GM19238 (cell line): Measurements from ENCODE around the gene PLPPR1.
A peak's percentile ranks its signal among the peaks of the same experiment; 100 is the strongest.
"Not testable (repeated sequence)": the region's sequence is repeated elsewhere in the genome, so short reads cannot be mapped to it uniquely, and the experiment has no call there.

ENCODE experiments used
- DNase-seq: peaks from one replicate; pipeline ENCODE4 v3.0.0; 2011; ENCODE audit warnings: low spot score; ENCODE audit not compliant: insufficient read length

Gene PLPPR1

GRCh38 chr9:101275769-101276250 is 247.3 kb downstream of the PLPPR1 start:
- no peak for DNase-seq

- DNase-seq = not testable (repeated sequence)
Measured at GRCh38 chr9:101291043-101291442, 262.5 kb downstream of the PLPPR1 start.

- DNase-seq = no peak
Measured at GRCh38 chr9:101299901-101300300, 271.4 kb downstream of the PLPPR1 start.

- DNase-seq = no peak
Measured at GRCh38 chr9:101307051-101307450, 278.5 kb downstream of the PLPPR1 start.

GRCh38 chr9:101307524-101308213 is 279.1 kb downstream of the PLPPR1 start:
- DNase-seq = no peak

GRCh38 chr9:101309139-101309538 is 280.6 kb downstream of the PLPPR1 start:
- DNase-seq = no peak

GRCh38 chr9:101311191-101311590 is 282.7 kb downstream of the PLPPR1 start:
- DNase-seq = no peak

GRCh38 chr9:101311758-101312420 is 283.4 kb downstream of the PLPPR1 start:
- DNase-seq = peak; percentile 16

GRCh38 chr9:101312661-101313060 is 284.1 kb downstream of the PLPPR1 start:
- no peak for DNase-seq

GRCh38 chr9:101315112-101315450 is 286.6 kb downstream of the PLPPR1 start:
- DNase-seq = no peak

- DNase-seq = no peak
Measured at GRCh38 chr9:101317735-101318134, 289.2 kb downstream of the PLPPR1 start.

- no peak for DNase-seq
Measured at GRCh38 chr9:101323129-101323528, 294.6 kb downstream of the PLPPR1 start.

GRCh38 chr9:101324245-101324804 is 295.8 kb downstream of the PLPPR1 start:
- DNase-seq = no peak

GRCh38 chr9:101325053-101325452 is 296.5 kb downstream of the PLPPR1 start:
- DNase-seq = no peak

GRCh38 chr9:101326035-101326434 is 297.5 kb downstream of the PLPPR1 start:
- no peak for DNase-seq

- no peak for DNase-seq
Measured at GRCh38 chr9:101326501-101326900, 298.0 kb downstream of the PLPPR1 start.

GRCh38 chr9:101327422-101327909 is 298.9 kb downstream of the PLPPR1 start:
- DNase-seq = not testable (repeated sequence)

- DNase-seq = no peak
Measured at GRCh38 chr9:101332362-101332761, 303.8 kb downstream of the PLPPR1 start.

GRCh38 chr9:101333490-101333889 is 305.0 kb downstream of the PLPPR1 start:
- DNase-seq = no peak

GRCh38 chr9:101333926-101334702 is 305.6 kb downstream of the PLPPR1 start:
- DNase-seq = no peak

- DNase-seq = no peak
Measured at GRCh38 chr9:101336091-101336490, 307.6 kb downstream of the PLPPR1 start.

- DNase-seq = no peak
Measured at GRCh38 chr9:101337237-101337636, 308.7 kb downstream of the PLPPR1 start.
